Endothelial cell of umbilical vein (primary cell): Measurements from ENCODE around the gene CHCHD4. TPM values are rescaled to one million over a fixed set of nuclear protein-coding genes. Genes with fewer than 3 reads are reported as not detected.

Experiments
- polyA plus RNA-seq, 4 experiments: library from polyadenylated mRNA; depleted of rRNA in 3 of 4; stranded (reverse) in 3 of 4; unstranded in 1 of 4; fragments of >200 nt; gene quantifications; 2 replicates each; pipeline versions ENCODE4 v1.2.1 to v1.2.3, GENCODE V29; 2011 to 2012; ENCODE audit warnings: missing spikeins in 1 of 4
- total RNA-seq: library from RNA; stranded (reverse); gene quantifications from 2 replicates; pipeline ENCODE4 v1.2.3, GENCODE V29; 2021

Gene CHCHD4
- total and polyA plus RNA-seq, 2 donors (not counting 3 experiments of a cell fraction or from before 2014, with no cell fraction given): 8.5 to 13.6 TPM

Other genes starting within 250 kb of the CHCHD4 start
- gene WNT7A, start 244.8 kb downstream of the CHCHD4 start, total RNA-seq: not detected in 2 replicates
- not detected in 2 replicates for gene WNT7A, start 244.8 kb downstream of the CHCHD4 start, polyA plus RNA-seq
- gene TMEM43, start 182 bp upstream of the CHCHD4 start, total RNA-seq: 69.6 and 80.6 TPM in 2 replicates
- 119 and 122 TPM in 2 replicates for gene TMEM43, start 182 bp upstream of the CHCHD4 start, polyA plus RNA-seq
- gene XPC, start 53.7 kb upstream of the CHCHD4 start, total RNA-seq: 36.7 and 36.8 TPM in 2 replicates
- gene XPC, start 53.7 kb upstream of the CHCHD4 start, polyA plus RNA-seq: 9.0 and 11.9 TPM in 2 replicates
- gene LSM3, start 53.9 kb upstream of the CHCHD4 start, total RNA-seq: 13.0 and 13.6 TPM in 2 replicates
- 2.5 and 4.4 TPM in 2 replicates for gene LSM3, start 53.9 kb upstream of the CHCHD4 start, polyA plus RNA-seq